Activated CD8-positive, alpha-beta T cell treated with anti-CD3 and anti-CD28 coated beads for 36 hours (primary cell): ENCODE results near the gene TCF7L1. TPM values are rescaled to one million over a fixed set of nuclear protein-coding genes. Genes with fewer than 3 reads are reported as not detected.
"Not testable (repeated sequence)": the region's sequence is repeated elsewhere in the genome, so short reads cannot be mapped to it uniquely, and the experiment has no call there.

ENCODE experiments used
- ATAC-seq: fragments of 200-7000 bp; cut with Tn5 transposase; one replicate; pipeline ENCODE4 v1.10.0; 2021; ENCODE audit warnings: mild to moderate bottlenecking, moderate library complexity
- CTCF ChIA-PET: fragments of 350-600 bp; sonication (Branson Sonifier 250); formaldehyde crosslinking; loops from one replicate; lab custom pipeline; 2021; ENCODE audit warnings: antibody characterized with exemption; lab: Charles Lee
- POLR2A ChIA-PET: fragments of 350-600 bp; sonication (Branson Sonifier 250); formaldehyde crosslinking; loops from one replicate; lab custom pipeline; 2021; ENCODE audit warnings: antibody characterized with exemption; lab: Charles Lee
- DNase-seq: peaks from one replicate; pipeline ENCODE4 v3.0.0-alpha.2; 2020
- H3K27ac Mint-ChIP-seq: one replicate; pipeline ENCODE4 v1.8.0; 2021; ENCODE audit warnings: mild to moderate bottlenecking, mixed read lengths
- H3K27me3 Mint-ChIP-seq: one replicate; pipeline ENCODE4 v1.8.0; 2021; ENCODE audit warnings: mixed read lengths
- H3K36me3 Mint-ChIP-seq: one replicate; pipeline ENCODE4 v1.8.0; 2021; ENCODE audit warnings: low read depth, mixed read lengths
- H3K4me1 Mint-ChIP-seq: one replicate; pipeline ENCODE4 v1.8.0; 2021; ENCODE audit warnings: low read depth, mixed read lengths
- H3K4me3 Mint-ChIP-seq: one replicate; pipeline ENCODE4 v1.8.0; 2021; ENCODE audit warnings: mild to moderate bottlenecking, moderate library complexity, mixed read lengths
- H3K9me3 Mint-ChIP-seq: one replicate; pipeline ENCODE4 v1.8.0; 2021; ENCODE audit warnings: mixed read lengths
- intact Hi-C: fragments of 100-400 bp; cut with micrococcal nuclease; formaldehyde crosslinking; loops from one replicate; pipeline ENCODE4 v1.10.0; 2022
- total RNA-seq, 2 experiments: library from RNA; stranded (reverse); gene quantifications; one replicate each; pipeline ENCODE4 v1.2.3, GENCODE V29; 2021
- TF ChIP-seq, protein P1 (sequence below): fragments of 200-600 bp; IDR thresholded peaks from one replicate; pipeline ENCODE4 v1.8.0; 2022; ENCODE audit warnings: antibody characterized with exemption, mild to moderate bottlenecking

The TCF7L1 gene
- total RNA-seq, 2 experiments from 2014 or later, result not detected

DNA sequence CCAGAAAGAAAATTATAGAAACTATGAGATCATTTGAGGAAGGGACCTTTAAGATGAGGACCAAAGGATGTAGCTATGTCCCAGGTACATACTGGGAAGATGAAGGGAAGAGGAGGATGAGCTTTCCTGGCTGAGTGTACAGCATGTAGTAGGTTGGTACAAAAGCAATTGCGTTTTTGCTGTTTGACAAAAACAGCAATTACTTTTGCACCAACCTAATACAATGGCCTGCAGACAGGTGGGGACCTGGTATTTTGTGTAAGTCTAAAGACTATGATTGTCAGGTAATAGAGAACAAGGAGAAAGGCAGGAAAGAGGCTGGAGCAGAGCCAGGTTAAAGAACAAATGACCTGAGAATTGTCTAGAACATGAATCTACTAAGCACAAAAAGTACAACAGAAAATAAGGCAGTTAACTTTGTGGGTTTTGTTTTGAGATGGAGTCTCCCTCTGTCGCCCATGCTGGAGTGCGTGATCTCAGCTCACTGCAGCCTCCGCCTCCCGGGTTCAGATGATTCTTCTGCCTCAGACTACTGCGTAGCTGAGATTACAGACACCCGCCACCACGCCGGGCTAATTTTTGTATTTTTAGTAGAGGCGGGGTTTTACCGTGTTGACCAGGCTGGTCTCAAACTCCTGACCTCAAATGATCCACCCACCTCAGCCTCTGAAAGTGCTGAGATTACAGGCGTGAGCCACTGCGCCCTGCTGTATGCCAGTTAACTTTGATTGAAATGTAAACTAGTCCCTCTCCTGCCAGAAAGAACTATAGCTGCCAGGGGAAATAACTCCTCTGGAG lies 197.8 kb downstream of the TCF7L1 start:
- CTCF ChIA-PET, result interaction anchor here (1.2 kb wide), 1 partner anchor 24 kb away, joined by 3 read pairs; the partner anchor contains the start of gene ELMOD3
- Mint-ChIP-seq H3K4me1 (peaks cover 13% of the 10 kb centered on the region), H3K27ac (no peak overlapping the region), H3K27me3 (no peaks in the 10 kb centered on the region), H3K4me3 (no peak overlapping the region), H3K36me3 (peaks cover 21% of the 10 kb centered on the region), H3K9me3 (no peaks in the 10 kb centered on the region)
- peak; percentile 38 for DNase-seq
- POLR2A ChIA-PET, result interaction anchor here (1.0 kb wide), 1 partner anchor 206 kb away, joined by 5 read pairs; no protein-coding TSS in a partner anchor
- TF ChIP-seq, protein P1, sequence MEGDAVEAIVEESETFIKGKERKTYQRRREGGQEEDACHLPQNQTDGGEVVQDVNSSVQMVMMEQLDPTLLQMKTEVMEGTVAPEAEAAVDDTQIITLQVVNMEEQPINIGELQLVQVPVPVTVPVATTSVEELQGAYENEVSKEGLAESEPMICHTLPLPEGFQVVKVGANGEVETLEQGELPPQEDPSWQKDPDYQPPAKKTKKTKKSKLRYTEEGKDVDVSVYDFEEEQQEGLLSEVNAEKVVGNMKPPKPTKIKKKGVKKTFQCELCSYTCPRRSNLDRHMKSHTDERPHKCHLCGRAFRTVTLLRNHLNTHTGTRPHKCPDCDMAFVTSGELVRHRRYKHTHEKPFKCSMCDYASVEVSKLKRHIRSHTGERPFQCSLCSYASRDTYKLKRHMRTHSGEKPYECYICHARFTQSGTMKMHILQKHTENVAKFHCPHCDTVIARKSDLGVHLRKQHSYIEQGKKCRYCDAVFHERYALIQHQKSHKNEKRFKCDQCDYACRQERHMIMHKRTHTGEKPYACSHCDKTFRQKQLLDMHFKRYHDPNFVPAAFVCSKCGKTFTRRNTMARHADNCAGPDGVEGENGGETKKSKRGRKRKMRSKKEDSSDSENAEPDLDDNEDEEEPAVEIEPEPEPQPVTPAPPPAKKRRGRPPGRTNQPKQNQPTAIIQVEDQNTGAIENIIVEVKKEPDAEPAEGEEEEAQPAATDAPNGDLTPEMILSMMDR, result no peak
- intact Hi-C loops, result no loop called here
- ATAC-seq, result no peak

- ATAC-seq, H3K27ac Mint-ChIP-seq, CTCF ChIA-PET, H3K9me3 Mint-ChIP-seq, DNase-seq, H3K36me3 Mint-ChIP-seq, POLR2A ChIA-PET, H3K4me3 Mint-ChIP-seq, H3K27me3 Mint-ChIP-seq, intact Hi-C loops: not testable (repeated sequence)
- H3K4me1 Mint-ChIP-seq, result peaks cover 12% of the 10 kb centered on the region
These were observed 200.7 kb downstream of the TCF7L1 start for GRCh38 chr2:85333877-85334276.

DNA sequence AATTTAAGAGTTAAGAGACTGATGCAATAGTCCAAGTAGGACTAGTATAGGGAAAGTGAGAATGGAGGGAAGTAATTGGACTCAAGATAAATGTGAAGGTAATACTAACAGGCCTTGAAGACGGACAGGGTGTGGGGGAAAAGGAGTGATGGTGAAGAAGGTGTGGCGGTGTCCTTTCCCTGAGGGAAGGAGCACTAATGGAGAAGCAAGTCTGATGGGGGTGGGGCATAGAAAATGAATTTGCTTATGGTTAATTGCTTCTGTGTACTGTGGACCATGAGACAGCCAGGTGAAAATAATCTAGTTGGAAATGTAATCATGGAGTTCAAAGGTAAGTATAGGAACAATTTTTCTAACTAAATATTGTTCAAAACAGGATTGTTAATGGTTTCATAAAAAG lies 201.7 kb downstream of the TCF7L1 start:
- intact Hi-C loops, result no loop called here
- TF ChIP-seq, protein P1, result no peak
- ATAC-seq (no peak), DNase-seq (no peak)
- peaks cover 4% of the 10 kb centered on the region for H3K4me1 Mint-ChIP-seq
- H3K27ac Mint-ChIP-seq, result no peak overlapping the region
- H3K36me3 Mint-ChIP-seq, result no peaks in the 10 kb centered on the region
- no peaks in the 10 kb centered on the region for H3K27me3 Mint-ChIP-seq
- no peak overlapping the region for H3K4me3 Mint-ChIP-seq
- no peaks in the 10 kb centered on the region for H3K9me3 Mint-ChIP-seq
- POLR2A ChIA-PET, result no interaction called here
- CTCF ChIA-PET, result no interaction called here

GRCh38 chr2:85340034-85340892 lies 207.1 kb downstream of the TCF7L1 start:
- Mint-ChIP-seq H3K27me3 (no peaks in the 10 kb centered on the region), H3K4me1 (no peaks in the 10 kb centered on the region), H3K4me3 (no peak overlapping the region), H3K36me3 (peaks cover 6% of the 10 kb centered on the region), H3K9me3 (no peaks in the 10 kb centered on the region), H3K27ac (no peak overlapping the region)
- ATAC-seq (no peak), DNase-seq (no peak)
- ChIA-PET CTCF (interaction anchor here (0.6 to 1.7 kb wide), 3 partner anchors 12 to 212 kb away, joined by 3 to 4 read pairs (median 3); partner anchors contain the start of gene TGOLN2), POLR2A (interaction anchor here (0.5 to 3.1 kb wide), 5 partner anchors 13 to 76 kb away, joined by 3 to 15 read pairs (median 4); partner anchors contain the start of genes ELMOD3 and TGOLN2)
- TF ChIP-seq, protein P1, result no peak
- intact Hi-C loops, result no loop called here

GRCh38 chr2:85341269-85342029 lies 208.3 kb downstream of the TCF7L1 start:
- H3K27me3 Mint-ChIP-seq, result no peaks in the 10 kb centered on the region

More at GRCh38 chr2:85341269-85342029, 208.3 kb downstream of the TCF7L1 start:
- Mint-ChIP-seq H3K4me3 (no peak overlapping the region), H3K27ac (no peak overlapping the region), H3K4me1 (no peaks in the 10 kb centered on the region), H3K9me3 (no peaks in the 10 kb centered on the region), H3K36me3 (peaks cover 11% of the 10 kb centered on the region)
- no peak for ATAC-seq
- ChIA-PET POLR2A (interaction anchor here (0.9 to 1.1 kb wide), 2 partner anchors 9 to 14 kb away, joined by 3 to 6 read pairs; no protein-coding TSS in a partner anchor), CTCF (no interaction called here)
- TF ChIP-seq, protein P1, result no peak
- intact Hi-C loops, result no loop called here
- DNase-seq, result no peak
